ENCODE data around the gene GSN.

Gene GSN

DNA sequence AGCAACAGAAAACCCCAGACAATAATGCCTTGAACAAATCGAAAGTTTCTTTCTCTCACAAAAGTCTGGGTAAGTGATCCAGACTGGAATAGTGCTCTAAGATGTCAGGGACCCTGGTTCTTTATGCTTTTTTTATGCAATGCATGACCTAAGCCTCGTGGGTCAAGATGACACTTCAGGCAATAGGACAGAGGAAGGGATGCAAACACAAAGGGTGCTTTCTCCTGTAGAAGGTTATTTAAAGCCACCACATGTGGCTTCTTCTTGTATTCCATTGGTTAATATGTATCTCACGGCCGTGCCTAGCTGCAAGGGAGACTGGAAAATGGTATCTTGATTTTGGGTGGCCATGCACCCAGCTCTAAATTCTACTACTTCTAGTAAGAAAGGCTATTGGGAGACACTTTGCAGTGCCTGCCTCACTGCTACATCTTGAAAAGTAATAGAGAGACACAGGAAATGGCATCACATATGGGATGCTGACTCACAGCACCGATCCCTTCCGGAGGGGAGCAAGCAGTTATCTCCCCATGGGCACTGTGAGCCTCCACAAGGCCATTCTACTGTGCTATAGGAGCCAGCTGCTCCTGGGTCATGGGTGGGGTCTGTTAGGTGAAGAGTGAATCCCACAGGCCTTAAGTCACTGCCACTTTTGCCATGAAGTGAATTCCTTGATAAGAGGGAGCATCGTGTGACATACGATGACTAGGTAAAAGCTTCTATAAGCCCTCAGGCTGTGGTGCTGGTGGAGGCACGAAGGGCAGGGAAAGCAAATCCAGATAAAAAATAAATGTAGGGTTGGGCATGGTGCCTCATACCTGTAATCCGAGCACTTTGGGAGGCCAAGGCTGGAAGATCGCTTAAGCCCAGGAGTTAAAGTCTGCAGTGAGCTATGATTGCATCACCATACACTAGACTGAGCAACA lies 33.8 kb upstream of the GSN start:
- Histone ChIP-seq H3K27ac (ENCODE audit: low read length) (no peak overlapping the region), H3K27me3 (ENCODE audit: insufficient read depth, low read length) (no peaks in the 10 kb centered on the region), H3K4me3 (ENCODE audit: low read length) (no peak overlapping the region), H3K36me3 (ENCODE audit: insufficient read depth, low read depth, low read length) (no peaks in the 10 kb centered on the region), H3K9ac (ENCODE audit: low read depth, low read length) (no peak overlapping the region), H3K4me1 (ENCODE audit: insufficient read depth, low read length) (no peaks in the 10 kb centered on the region), H3K9me3 (ENCODE audit: insufficient read depth, low read depth, low read length) (no peaks in the 10 kb centered on the region)

DNA sequence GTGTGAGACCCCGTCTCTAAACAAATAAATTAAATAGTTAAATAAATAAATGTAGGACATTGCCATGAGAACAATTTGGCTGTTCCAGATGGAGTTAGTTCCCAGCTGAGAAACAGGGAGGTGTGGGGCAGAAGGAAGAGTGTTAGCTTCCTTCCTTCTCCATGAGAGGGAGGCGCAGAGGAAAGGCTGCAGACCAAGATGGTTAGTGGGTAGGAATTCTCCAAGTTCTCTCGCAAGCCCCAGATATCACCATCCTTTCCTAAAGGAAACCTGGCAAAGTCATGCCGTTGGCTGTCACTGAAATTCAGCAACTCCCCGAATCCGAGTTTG lies 33.2 kb upstream of the GSN start:
- no peak overlapping the region for H3K9ac ChIP-seq (ENCODE audit: low read depth, low read length)
- no peak overlapping the region for H3K27ac ChIP-seq (ENCODE audit: low read length)
- H3K4me1 ChIP-seq (ENCODE audit: insufficient read depth, low read length), result no peaks in the 10 kb centered on the region
- H3K9me3 ChIP-seq (ENCODE audit: insufficient read depth, low read depth, low read length), result no peaks in the 10 kb centered on the region
- H3K36me3 ChIP-seq (ENCODE audit: insufficient read depth, low read depth, low read length), result no peaks in the 10 kb centered on the region
- no peaks in the 10 kb centered on the region for H3K27me3 ChIP-seq (ENCODE audit: insufficient read depth, low read length)
- no peak overlapping the region for H3K4me3 ChIP-seq (ENCODE audit: low read length)

DNA sequence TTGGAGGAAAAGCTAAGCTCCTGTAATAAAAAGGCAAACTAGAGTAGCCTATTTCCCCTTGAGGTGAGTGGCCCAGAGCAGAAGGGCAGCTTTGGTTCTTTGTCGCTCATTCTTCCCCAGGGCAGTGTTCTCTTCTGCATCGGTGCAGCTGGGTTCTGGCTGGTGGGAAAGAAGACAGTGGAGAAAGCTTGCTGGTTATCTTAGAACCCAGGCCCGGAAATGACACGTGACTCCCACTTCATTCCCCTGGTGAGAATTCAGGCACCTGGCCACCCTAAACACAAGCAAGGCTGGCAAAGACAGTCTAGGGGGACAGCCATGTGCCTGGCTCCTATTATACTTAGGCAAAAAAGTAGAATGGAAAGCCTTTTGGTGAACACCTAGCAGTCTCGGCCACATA lies 32.5 kb upstream of the GSN start:
- Histone ChIP-seq H3K36me3 (ENCODE audit: insufficient read depth, low read depth, low read length) (no peaks in the 10 kb centered on the region), H3K27me3 (ENCODE audit: insufficient read depth, low read length) (no peaks in the 10 kb centered on the region), H3K9me3 (ENCODE audit: insufficient read depth, low read depth, low read length) (no peaks in the 10 kb centered on the region), H3K4me1 (ENCODE audit: insufficient read depth, low read length) (no peaks in the 10 kb centered on the region), H3K27ac (ENCODE audit: low read length) (no peak overlapping the region), H3K9ac (ENCODE audit: low read depth, low read length) (no peak overlapping the region), H3K4me3 (ENCODE audit: low read length) (no peak overlapping the region)

DNA sequence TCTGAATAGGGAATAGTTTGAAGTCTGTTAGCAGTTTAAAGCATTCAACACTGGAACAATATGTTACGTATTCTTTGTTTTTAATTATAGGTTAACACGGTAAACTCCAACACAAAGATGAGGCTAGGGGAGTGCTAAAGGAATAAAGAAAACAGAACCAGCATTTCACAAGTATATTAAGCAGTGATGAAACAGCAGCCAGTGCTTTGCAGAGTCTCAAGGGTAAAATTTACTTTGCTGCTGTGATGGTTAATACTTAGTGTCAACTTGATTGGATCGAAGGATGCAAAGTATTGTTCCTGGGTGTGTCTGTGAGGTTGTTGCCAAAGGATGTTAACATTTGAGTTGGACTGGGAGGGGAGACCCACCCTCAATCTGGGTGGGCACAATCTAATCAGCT lies 30.0 kb upstream of the GSN start:
- Histone ChIP-seq H3K27me3 (ENCODE audit: insufficient read depth, low read length) (no peaks in the 10 kb centered on the region), H3K36me3 (ENCODE audit: insufficient read depth, low read depth, low read length) (no peaks in the 10 kb centered on the region), H3K4me3 (ENCODE audit: low read length) (no peak overlapping the region), H3K9me3 (ENCODE audit: insufficient read depth, low read depth, low read length) (no peaks in the 10 kb centered on the region), H3K9ac (ENCODE audit: low read depth, low read length) (no peak overlapping the region), H3K27ac (ENCODE audit: low read length) (no peak overlapping the region), H3K4me1 (ENCODE audit: insufficient read depth, low read length) (no peaks in the 10 kb centered on the region)

DNA sequence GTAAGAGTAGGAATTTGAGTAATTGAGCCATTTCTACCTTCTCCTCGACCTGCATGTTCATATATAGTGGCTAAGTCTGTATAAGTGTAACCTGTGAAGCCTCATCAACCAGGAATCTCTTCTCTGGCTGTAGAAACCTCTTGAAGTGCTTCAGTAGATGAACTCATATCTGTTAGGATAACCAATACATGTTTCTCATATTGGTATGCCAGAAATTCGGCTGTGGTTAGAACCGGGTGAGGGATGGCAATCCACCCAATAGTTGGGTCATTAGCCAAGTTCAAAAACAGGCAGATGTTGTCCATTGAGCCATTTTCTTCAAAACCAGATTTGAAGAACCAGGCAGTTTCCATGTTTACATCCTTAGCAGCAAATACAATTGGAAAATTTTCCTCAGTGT lies 28.9 kb upstream of the GSN start:
- Histone ChIP-seq H3K27ac (ENCODE audit: low read length) (no peak overlapping the region), H3K9ac (ENCODE audit: low read depth, low read length) (no peak overlapping the region), H3K36me3 (ENCODE audit: insufficient read depth, low read depth, low read length) (no peaks in the 10 kb centered on the region), H3K9me3 (ENCODE audit: insufficient read depth, low read depth, low read length) (peaks cover 5% of the 10 kb centered on the region), H3K4me1 (ENCODE audit: insufficient read depth, low read length) (no peaks in the 10 kb centered on the region), H3K27me3 (ENCODE audit: insufficient read depth, low read length) (no peaks in the 10 kb centered on the region), H3K4me3 (ENCODE audit: low read length) (no peak overlapping the region)

DNA sequence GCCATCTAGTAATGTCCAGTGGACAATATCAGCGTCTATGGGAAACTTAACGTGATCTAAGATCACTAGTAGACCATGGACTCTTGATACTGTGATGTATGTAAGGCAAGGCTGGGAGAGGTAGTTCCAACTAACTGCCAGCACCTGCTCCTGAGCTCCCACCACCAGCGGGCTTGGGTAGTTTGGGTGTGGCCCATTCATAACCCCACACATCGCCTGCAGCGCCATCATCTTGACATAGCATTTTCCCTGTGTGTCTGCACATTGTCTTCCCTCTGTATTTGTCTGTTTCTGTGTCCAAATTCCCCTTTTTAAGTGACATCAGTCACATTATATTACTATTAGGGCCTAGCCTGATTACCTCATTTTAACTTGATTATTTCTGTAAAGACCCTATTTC lies 28.1 kb upstream of the GSN start:
- H3K9me3 ChIP-seq (ENCODE audit: insufficient read depth, low read depth, low read length), result peaks cover 9% of the 10 kb centered on the region
- H3K4me3 ChIP-seq (ENCODE audit: low read length), result no peak overlapping the region
- no peaks in the 10 kb centered on the region for H3K27me3 ChIP-seq (ENCODE audit: insufficient read depth, low read length)
- H3K4me1 ChIP-seq (ENCODE audit: insufficient read depth, low read length), result no peaks in the 10 kb centered on the region
- no peak overlapping the region for H3K9ac ChIP-seq (ENCODE audit: low read depth, low read length)
- H3K27ac ChIP-seq (ENCODE audit: low read length), result no peak overlapping the region
- H3K36me3 ChIP-seq (ENCODE audit: insufficient read depth, low read depth, low read length), result no peaks in the 10 kb centered on the region

DNA sequence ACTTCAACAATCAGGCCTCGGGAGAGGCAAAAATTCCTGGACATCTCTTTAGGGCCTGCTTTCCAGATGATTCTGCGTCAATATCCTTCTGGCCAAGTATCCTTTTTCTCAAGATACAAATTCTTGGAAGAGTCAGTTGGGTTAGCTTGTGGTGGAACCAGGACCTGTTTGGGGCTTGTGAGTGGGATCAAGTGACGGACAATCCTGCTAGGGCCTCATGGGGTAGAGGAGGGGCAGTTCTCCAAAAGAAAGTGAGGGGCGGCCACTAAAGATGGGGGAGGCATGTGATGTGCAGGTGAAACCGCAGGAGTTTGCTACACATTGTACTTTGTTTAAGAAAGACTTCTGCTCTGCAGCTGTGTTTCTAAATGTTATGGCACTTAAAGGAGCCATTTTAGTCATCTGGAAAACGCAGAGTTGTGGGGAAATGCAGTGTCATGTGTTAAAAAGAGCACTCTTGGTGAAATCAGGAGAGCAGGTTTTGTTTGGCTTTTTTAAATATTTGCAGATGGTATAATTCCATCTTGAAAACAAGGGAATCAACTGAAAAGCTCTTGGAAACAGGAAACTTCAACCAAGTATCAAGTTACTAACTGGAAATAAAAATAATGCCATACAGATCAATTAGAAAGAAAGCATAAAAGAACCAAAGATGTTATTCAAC lies 27.4 kb upstream of the GSN start:
- no peaks in the 10 kb centered on the region for H3K36me3 ChIP-seq (ENCODE audit: insufficient read depth, low read depth, low read length)
- no peaks in the 10 kb centered on the region for H3K27me3 ChIP-seq (ENCODE audit: insufficient read depth, low read length)
- no peak overlapping the region for H3K4me3 ChIP-seq (ENCODE audit: low read length)
- no peak overlapping the region for H3K9ac ChIP-seq (ENCODE audit: low read depth, low read length)
- H3K4me1 ChIP-seq (ENCODE audit: insufficient read depth, low read length), result no peaks in the 10 kb centered on the region
- H3K9me3 ChIP-seq (ENCODE audit: insufficient read depth, low read depth, low read length), result peaks cover 9% of the 10 kb centered on the region
- H3K27ac ChIP-seq (ENCODE audit: low read length), result no peak overlapping the region

DNA sequence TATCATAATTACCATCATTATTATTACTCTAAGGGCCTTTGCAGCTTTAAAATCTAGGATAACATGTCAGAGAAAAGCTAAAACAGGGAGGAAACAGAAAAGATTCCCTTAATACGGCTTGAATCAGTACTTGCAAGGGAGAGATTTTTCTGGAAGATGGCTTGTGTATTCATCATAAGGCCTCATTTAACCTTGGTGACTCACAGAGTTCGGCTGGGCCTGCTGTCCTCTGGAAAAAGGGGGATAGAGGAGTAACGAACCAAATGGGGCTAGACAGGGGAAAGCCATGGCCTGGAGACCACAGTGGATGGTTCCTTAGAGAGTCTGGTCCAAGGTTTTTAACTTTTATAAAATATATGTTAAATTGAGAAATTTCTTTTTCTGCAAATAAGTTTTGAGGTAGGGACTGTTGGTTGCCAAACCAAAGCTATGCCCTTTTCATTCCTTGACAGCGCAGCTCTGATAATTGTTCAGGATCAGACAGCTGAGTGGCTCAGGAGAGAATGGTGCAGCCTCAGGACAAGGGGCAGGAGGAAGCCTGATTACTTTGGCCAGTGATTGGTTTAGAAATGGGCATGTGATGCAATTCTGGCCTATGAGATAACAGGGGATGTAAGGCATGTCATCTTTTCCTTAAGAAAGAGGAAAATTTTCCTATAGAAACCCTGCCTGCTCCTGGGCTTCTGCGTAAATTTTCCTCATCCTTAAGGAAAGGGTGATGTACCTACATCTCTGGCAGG lies 25.6 kb upstream of the GSN start:
- no peaks in the 10 kb centered on the region for H3K36me3 ChIP-seq (ENCODE audit: insufficient read depth, low read depth, low read length)
- peaks cover 9% of the 10 kb centered on the region for H3K9me3 ChIP-seq (ENCODE audit: insufficient read depth, low read depth, low read length)
- H3K9ac ChIP-seq (ENCODE audit: low read depth, low read length), result no peak overlapping the region
- H3K27me3 ChIP-seq (ENCODE audit: insufficient read depth, low read length), result no peaks in the 10 kb centered on the region
- no peak overlapping the region for H3K4me3 ChIP-seq (ENCODE audit: low read length)
- no peak overlapping the region for H3K27ac ChIP-seq (ENCODE audit: low read length)
- no peaks in the 10 kb centered on the region for H3K4me1 ChIP-seq (ENCODE audit: insufficient read depth, low read length)

DNA sequence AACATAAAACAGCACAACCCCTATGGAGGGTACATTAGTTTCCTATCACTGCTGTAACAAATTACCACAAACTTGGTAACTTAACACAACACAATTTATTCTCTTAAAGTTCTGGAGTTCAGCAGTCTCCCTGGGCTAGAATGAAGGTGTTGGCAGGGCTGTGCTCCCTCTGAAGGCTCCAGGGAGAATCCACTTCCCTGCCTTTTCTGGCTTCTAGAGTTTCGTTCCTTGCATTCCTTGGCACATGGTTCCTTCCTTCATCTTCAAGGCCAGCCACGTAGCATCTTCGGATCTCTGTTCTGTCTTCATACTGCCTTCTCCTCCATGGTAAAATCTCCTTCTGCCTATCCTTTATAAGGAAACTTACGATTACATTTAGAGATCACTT lies 25.0 kb upstream of the GSN start:
- no peaks in the 10 kb centered on the region for H3K4me1 ChIP-seq (ENCODE audit: insufficient read depth, low read length)
- H3K27me3 ChIP-seq (ENCODE audit: insufficient read depth, low read length), result no peaks in the 10 kb centered on the region
- H3K9me3 ChIP-seq (ENCODE audit: insufficient read depth, low read depth, low read length), result peaks cover 9% of the 10 kb centered on the region
- H3K4me3 ChIP-seq (ENCODE audit: low read length), result no peak overlapping the region
- H3K27ac ChIP-seq (ENCODE audit: low read length), result no peak overlapping the region
- H3K36me3 ChIP-seq (ENCODE audit: insufficient read depth, low read depth, low read length), result no peaks in the 10 kb centered on the region
- H3K9ac ChIP-seq (ENCODE audit: low read depth, low read length), result no peak overlapping the region

DNA sequence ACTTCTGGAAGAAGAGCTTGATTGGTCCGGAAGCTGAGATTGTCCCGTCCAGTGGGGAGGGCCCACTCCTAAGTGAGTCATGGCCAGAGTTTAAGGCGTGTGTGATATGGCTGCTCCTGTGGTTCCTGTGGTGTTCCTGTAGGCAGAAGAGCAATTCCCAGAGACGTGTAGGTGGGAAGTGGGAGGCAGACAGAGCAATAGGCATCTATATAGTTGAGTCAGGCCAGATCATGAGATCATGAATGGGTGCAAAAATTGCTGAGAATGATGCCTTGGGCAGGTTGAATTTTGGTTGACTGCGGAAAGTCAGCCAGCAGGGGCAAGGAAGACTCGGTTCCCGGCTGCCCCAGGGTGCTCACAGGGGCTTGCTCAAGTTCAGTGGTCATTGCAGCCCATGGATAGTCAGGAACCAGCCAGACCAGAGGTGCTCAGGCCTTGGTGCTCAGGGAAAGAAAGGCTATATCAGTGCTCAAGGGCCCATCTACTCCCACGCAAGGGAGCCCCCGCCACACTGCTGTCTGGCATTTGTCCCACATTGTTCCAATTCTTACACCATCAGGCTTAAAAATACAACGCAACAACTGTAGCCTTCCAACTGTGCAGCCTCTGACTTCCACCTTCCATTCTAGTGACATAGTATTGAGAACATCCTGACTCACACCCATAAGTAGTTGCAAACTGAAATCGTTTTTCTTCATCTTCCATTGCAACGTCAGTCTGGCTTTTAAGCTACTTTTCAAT lies 21.0 kb upstream of the GSN start:
- Histone ChIP-seq H3K9me3 (ENCODE audit: insufficient read depth, low read depth, low read length) (peaks cover 9% of the 10 kb centered on the region), H3K4me3 (ENCODE audit: low read length) (no peak overlapping the region), H3K36me3 (ENCODE audit: insufficient read depth, low read depth, low read length) (no peaks in the 10 kb centered on the region), H3K27ac (ENCODE audit: low read length) (no peak overlapping the region), H3K27me3 (ENCODE audit: insufficient read depth, low read length) (peaks cover 2% of the 10 kb centered on the region; the same call in 1 of the 2 replicates), H3K4me1 (ENCODE audit: insufficient read depth, low read length) (no peaks in the 10 kb centered on the region), H3K9ac (ENCODE audit: low read depth, low read length) (no peak overlapping the region)

DNA sequence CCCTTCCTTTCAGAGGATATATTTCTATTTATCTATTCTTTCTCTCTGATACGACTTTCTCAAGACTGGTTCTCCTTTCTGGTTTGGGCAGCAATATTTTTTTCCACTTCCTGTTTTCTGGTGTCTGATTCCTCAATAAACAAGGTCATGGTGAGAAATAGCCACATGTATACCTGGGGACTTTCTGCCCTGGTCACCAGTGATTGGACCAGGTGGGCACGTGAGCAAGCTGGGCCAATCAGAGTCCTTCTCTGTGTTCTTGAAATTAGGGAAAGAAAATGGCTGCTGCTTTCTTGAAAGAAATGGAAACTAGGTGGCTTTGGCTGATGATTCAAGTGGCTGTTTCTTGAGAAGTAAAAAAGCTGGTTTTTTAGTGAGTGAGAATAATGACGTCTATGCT lies 18.4 kb upstream of the GSN start:
- H3K27ac ChIP-seq (ENCODE audit: low read length), result no peak overlapping the region
- H3K27me3 ChIP-seq (ENCODE audit: insufficient read depth, low read length), result peaks cover 23% of the 10 kb centered on the region
- H3K4me1 ChIP-seq (ENCODE audit: insufficient read depth, low read length), result peaks cover 8% of the 10 kb centered on the region; the same call in 1 of the 2 replicates
- H3K9me3 ChIP-seq (ENCODE audit: insufficient read depth, low read depth, low read length), result no peaks in the 10 kb centered on the region
- H3K9ac ChIP-seq (ENCODE audit: low read depth, low read length), result no peak overlapping the region
- no peak overlapping the region for H3K4me3 ChIP-seq (ENCODE audit: low read length)
- H3K36me3 ChIP-seq (ENCODE audit: insufficient read depth, low read depth, low read length), result no peaks in the 10 kb centered on the region

Data from iPS-20b (cell line).